Activated CD4-positive, alpha-beta T cell treated with anti-CD3 and anti-CD28 coated beads, Interleukin-2, amount 10 ng/mL, durations not matched to agents 24 days and 14 days (primary cell): Measurements from ENCODE around the gene ABL2. TPM values are rescaled to one million over a fixed set of nuclear protein-coding genes. Genes with fewer than 3 reads are reported as not detected.
A peak's percentile ranks its signal among the peaks of the same experiment; 100 is the strongest.
"Not testable (repeated sequence)": the region's sequence is repeated elsewhere in the genome, so short reads cannot be mapped to it uniquely, and the experiment has no call there.

Experiments
- DNase-seq: peaks from one replicate; pipeline ENCODE4 v3.0.0; 2022
- H3K27ac Mint-ChIP-seq: one replicate; pipeline ENCODE4 v1.8.0; 2022; ENCODE audit warnings: mild to moderate bottlenecking, mixed read lengths
- H3K27me3 Mint-ChIP-seq: one replicate; pipeline ENCODE4 v1.8.0; 2022; ENCODE audit warnings: mixed read lengths
- H3K36me3 Mint-ChIP-seq: one replicate; pipeline ENCODE4 v1.8.0; 2022; ENCODE audit warnings: low read depth, mild to moderate bottlenecking, mixed read lengths
- H3K4me1 Mint-ChIP-seq: one replicate; pipeline ENCODE4 v1.8.0; 2021; ENCODE audit warnings: mixed read lengths
- H3K4me3 Mint-ChIP-seq: one replicate; pipeline ENCODE4 v1.8.0; 2022; ENCODE audit warnings: mild to moderate bottlenecking, moderate library complexity, mixed read lengths
- H3K9me3 Mint-ChIP-seq: one replicate; pipeline ENCODE4 v1.8.0; 2021; ENCODE audit warnings: mixed read lengths
- intact Hi-C: fragments of 100-400 bp; cut with micrococcal nuclease; formaldehyde crosslinking; loops from one replicate; pipeline ENCODE4 v1.15.1; 2023
- total RNA-seq: library from RNA; stranded (reverse); gene quantifications from 2 replicates; pipeline ENCODE4 v1.2.3, GENCODE V29; 2022

Gene ABL2
- total RNA-seq, 1 donor from 2014 or later, result 11.1 TPM

GRCh38 chr1:179234863-179235262 is 5.4 kb upstream of the ABL2 start:
- Mint-ChIP-seq H3K4me1 (peaks cover 5% of the 10 kb centered on the region), H3K27ac (no peak overlapping the region), H3K36me3 (no peaks in the 10 kb centered on the region), H3K4me3 (no peak overlapping the region), H3K9me3 (no peaks in the 10 kb centered on the region), H3K27me3 (peaks cover 7% of the 10 kb centered on the region)
- intact Hi-C loops, result no loop called here
- no peak for DNase-seq

- intact Hi-C loops, result loop anchor here (2.0 kb wide), 2 partner anchors 61 to 103 kb away; partner anchors contain the start of gene SOAT1
- Mint-ChIP-seq H3K36me3 (peaks cover 5% of the 10 kb centered on the region), H3K27me3 (peaks cover 7% of the 10 kb centered on the region), H3K4me3 (no peak overlapping the region), H3K27ac (no peak overlapping the region), H3K4me1 (peaks cover 22% of the 10 kb centered on the region), H3K9me3 (no peaks in the 10 kb centered on the region)
- no peak for DNase-seq
These were observed 2.4 kb upstream of the ABL2 start for GRCh38 chr1:179231923-179232322.

GRCh38 chr1:179230721-179231120 is 1.2 kb upstream of the ABL2 start:
- Mint-ChIP-seq H3K4me1 (peaks cover 24% of the 10 kb centered on the region), H3K27me3 (peaks cover 4% of the 10 kb centered on the region), H3K4me3 (peak overlapping the region; percentile 90), H3K9me3 (no peaks in the 10 kb centered on the region), H3K36me3 (peaks cover 5% of the 10 kb centered on the region), H3K27ac (peak overlapping the region; percentile 89)
- intact Hi-C loops, result loop anchor here (1.0 to 2.0 kb wide), 3 partner anchors 62 to 102 kb away; partner anchors contain the start of gene SOAT1
- no peak for DNase-seq

- H3K9me3 Mint-ChIP-seq, result no peaks in the 10 kb centered on the region
- H3K27me3 Mint-ChIP-seq, result peaks cover 4% of the 10 kb centered on the region
- peaks cover 5% of the 10 kb centered on the region for H3K36me3 Mint-ChIP-seq
- peak overlapping the region; percentile 89 for H3K27ac Mint-ChIP-seq
- intact Hi-C loops, result loop anchor here (1.0 to 2.0 kb wide), 3 partner anchors 63 to 101 kb away; partner anchors contain the start of gene SOAT1
- DNase-seq, result no peak
- H3K4me1 Mint-ChIP-seq, result peaks cover 24% of the 10 kb centered on the region
- peak overlapping the region; percentile 90 for H3K4me3 Mint-ChIP-seq
These were observed 774 bp upstream of the ABL2 start for GRCh38 chr1:179230251-179230650.

GRCh38 chr1:179228783-179229213 is 679 bp downstream of the ABL2 start:
- H3K4me1 Mint-ChIP-seq, result peaks cover 24% of the 10 kb centered on the region
- intact Hi-C loops, result loop anchor here (2.0 kb wide), 3 partner anchors 108 to 148 kb away; no protein-coding TSS in a partner anchor
- peak; percentile 76 for DNase-seq

GRCh38 chr1:179226738-179227137 is 2.7 kb downstream of the ABL2 start:
- H3K4me1 Mint-ChIP-seq, result peaks cover 24% of the 10 kb centered on the region

More at GRCh38 chr1:179228783-179229213, 679 bp downstream of the ABL2 start:
- Mint-ChIP-seq H3K27me3 (peaks cover 4% of the 10 kb centered on the region), H3K36me3 (peaks cover 5% of the 10 kb centered on the region), H3K4me3 (peak overlapping the region; percentile 90), H3K27ac (peak overlapping the region; percentile 87), H3K9me3 (no peaks in the 10 kb centered on the region)

GRCh38 chr1:179224466-179224865 is 5.0 kb downstream of the ABL2 start:
- H3K9me3 Mint-ChIP-seq, DNase-seq, H3K27ac Mint-ChIP-seq, intact Hi-C loops, H3K27me3 Mint-ChIP-seq, H3K4me3 Mint-ChIP-seq: not testable (repeated sequence)
- Mint-ChIP-seq H3K36me3 (peaks cover 15% of the 10 kb centered on the region), H3K4me1 (peaks cover 18% of the 10 kb centered on the region)

More at GRCh38 chr1:179226738-179227137, 2.7 kb downstream of the ABL2 start:
- Mint-ChIP-seq H3K9me3 (no peaks in the 10 kb centered on the region), H3K4me3 (no peak overlapping the region), H3K27ac (no peak overlapping the region), H3K27me3 (peaks cover 4% of the 10 kb centered on the region), H3K36me3 (peaks cover 9% of the 10 kb centered on the region)
- intact Hi-C loops, result no loop called here
- no peak for DNase-seq

- H3K9me3 Mint-ChIP-seq, H3K4me3 Mint-ChIP-seq, intact Hi-C loops, DNase-seq, H3K27me3 Mint-ChIP-seq, H3K27ac Mint-ChIP-seq: not testable (repeated sequence)
- Mint-ChIP-seq H3K4me1 (peaks cover 10% of the 10 kb centered on the region), H3K36me3 (peaks cover 22% of the 10 kb centered on the region)
These were observed 8.4 kb downstream of the ABL2 start for GRCh38 chr1:179221121-179221520.

- Mint-ChIP-seq H3K9me3 (no peaks in the 10 kb centered on the region), H3K27me3 (no peaks in the 10 kb centered on the region), H3K4me3 (no peak overlapping the region), H3K4me1 (peaks cover 10% of the 10 kb centered on the region), H3K36me3 (peaks cover 23% of the 10 kb centered on the region), H3K27ac (peak overlapping the region; percentile 45)
- no peak for DNase-seq
- intact Hi-C loops, result no loop called here
These were observed 11.5 kb downstream of the ABL2 start for GRCh38 chr1:179217943-179218507.

GRCh38 chr1:179213317-179213716 is 16.2 kb downstream of the ABL2 start:
- H3K27ac Mint-ChIP-seq, intact Hi-C loops, H3K36me3 Mint-ChIP-seq, H3K4me1 Mint-ChIP-seq, H3K9me3 Mint-ChIP-seq, H3K27me3 Mint-ChIP-seq, H3K4me3 Mint-ChIP-seq: not testable (repeated sequence)
- peak; percentile 30 for DNase-seq

- no peak overlapping the region for H3K27ac Mint-ChIP-seq
- peaks cover 4% of the 10 kb centered on the region for H3K9me3 Mint-ChIP-seq
- no peaks in the 10 kb centered on the region for H3K27me3 Mint-ChIP-seq
- H3K4me3 Mint-ChIP-seq, result no peak overlapping the region
- intact Hi-C loops, result no loop called here
- peaks cover 3% of the 10 kb centered on the region for H3K36me3 Mint-ChIP-seq
- H3K4me1 Mint-ChIP-seq, result peaks cover 4% of the 10 kb centered on the region
- peak; percentile 22 for DNase-seq
These were observed 20.6 kb downstream of the ABL2 start for GRCh38 chr1:179208681-179209477.

- Mint-ChIP-seq H3K9me3 (peaks cover 1% of the 10 kb centered on the region), H3K36me3 (peaks cover under 1% of the 10 kb centered on the region), H3K27me3 (no peaks in the 10 kb centered on the region), H3K27ac (no peak overlapping the region), H3K4me1 (peaks cover 10% of the 10 kb centered on the region), H3K4me3 (no peak overlapping the region)
- peak; percentile 25 for DNase-seq
- intact Hi-C loops, result no loop called here
These were observed 22.7 kb downstream of the ABL2 start for GRCh38 chr1:179206812-179207211.

- H3K4me1 Mint-ChIP-seq, result peaks cover 12% of the 10 kb centered on the region
- no peak overlapping the region for H3K27ac Mint-ChIP-seq
- no peak for DNase-seq
- no peaks in the 10 kb centered on the region for H3K9me3 Mint-ChIP-seq
- H3K27me3 Mint-ChIP-seq, result no peaks in the 10 kb centered on the region
- intact Hi-C loops, result no loop called here
- H3K36me3 Mint-ChIP-seq, result no peaks in the 10 kb centered on the region
- H3K4me3 Mint-ChIP-seq, result no peak overlapping the region
These were observed 24.2 kb downstream of the ABL2 start for GRCh38 chr1:179205284-179205683.

GRCh38 chr1:179202161-179202560 is 27.3 kb downstream of the ABL2 start:
- Mint-ChIP-seq H3K4me3 (no peak overlapping the region), H3K9me3 (no peaks in the 10 kb centered on the region)
- intact Hi-C loops, result no loop called here

More at GRCh38 chr1:179202161-179202560, 27.3 kb downstream of the ABL2 start:
- Mint-ChIP-seq H3K36me3 (no peaks in the 10 kb centered on the region), H3K27me3 (no peaks in the 10 kb centered on the region), H3K27ac (no peak overlapping the region), H3K4me1 (peaks cover 13% of the 10 kb centered on the region)
- DNase-seq, result no peak
